ENCODE results near the gene BTN2A1.

DNA sequence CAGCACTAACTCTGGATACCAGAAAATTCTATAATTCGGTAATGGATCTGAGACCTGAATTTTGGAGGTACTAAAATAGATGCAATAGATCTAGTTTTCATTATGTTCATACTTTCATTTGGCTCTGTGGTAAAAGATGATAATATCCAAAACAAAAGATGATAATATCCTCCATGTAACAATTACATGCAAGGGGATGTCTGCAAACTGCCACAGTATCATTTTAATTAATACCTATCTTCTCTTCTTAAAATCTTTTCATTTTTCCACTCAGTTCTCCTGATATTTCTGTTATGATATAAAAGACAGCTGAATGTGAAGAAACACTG is 15.6 kb downstream of the BTN2A1 start:
- TF ChIP-seq, protein P1, sequence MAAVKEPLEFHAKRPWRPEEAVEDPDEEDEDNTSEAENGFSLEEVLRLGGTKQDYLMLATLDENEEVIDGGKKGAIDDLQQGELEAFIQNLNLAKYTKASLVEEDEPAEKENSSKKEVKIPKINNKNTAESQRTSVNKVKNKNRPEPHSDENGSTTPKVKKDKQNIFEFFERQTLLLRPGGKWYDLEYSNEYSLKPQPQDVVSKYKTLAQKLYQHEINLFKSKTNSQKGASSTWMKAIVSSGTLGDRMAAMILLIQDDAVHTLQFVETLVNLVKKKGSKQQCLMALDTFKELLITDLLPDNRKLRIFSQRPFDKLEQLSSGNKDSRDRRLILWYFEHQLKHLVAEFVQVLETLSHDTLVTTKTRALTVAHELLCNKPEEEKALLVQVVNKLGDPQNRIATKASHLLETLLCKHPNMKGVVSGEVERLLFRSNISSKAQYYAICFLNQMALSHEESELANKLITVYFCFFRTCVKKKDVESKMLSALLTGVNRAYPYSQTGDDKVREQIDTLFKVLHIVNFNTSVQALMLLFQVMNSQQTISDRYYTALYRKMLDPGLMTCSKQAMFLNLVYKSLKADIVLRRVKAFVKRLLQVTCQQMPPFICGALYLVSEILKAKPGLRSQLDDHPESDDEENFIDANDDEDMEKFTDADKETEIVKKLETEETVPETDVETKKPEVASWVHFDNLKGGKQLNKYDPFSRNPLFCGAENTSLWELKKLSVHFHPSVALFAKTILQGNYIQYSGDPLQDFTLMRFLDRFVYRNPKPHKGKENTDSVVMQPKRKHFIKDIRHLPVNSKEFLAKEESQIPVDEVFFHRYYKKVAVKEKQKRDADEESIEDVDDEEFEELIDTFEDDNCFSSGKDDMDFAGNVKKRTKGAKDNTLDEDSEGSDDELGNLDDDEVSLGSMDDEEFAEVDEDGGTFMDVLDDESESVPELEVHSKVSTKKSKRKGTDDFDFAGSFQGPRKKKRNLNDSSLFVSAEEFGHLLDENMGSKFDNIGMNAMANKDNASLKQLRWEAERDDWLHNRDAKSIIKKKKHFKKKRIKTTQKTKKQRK (IDR thresholded peaks at IDR 0.05; ENCODE audit: borderline replicate concordance, low read depth, low read length) = no peak
- TF ChIP-seq FOS (IDR thresholded peaks at IDR 0.05; ENCODE audit: extremely low read depth, insufficient read length) (no peak), POLR2A (conservative IDR thresholded peaks at IDR 0.05) (no peak), PTTG1 (tag; IDR thresholded peaks at IDR 0.05; ENCODE audit: low read depth) (no peak), ETV6 (IDR thresholded peaks at IDR 0.05; ENCODE audit: borderline replicate concordance in 1 of 2, low read depth in 2 of 2, low read length in 1 of 2) (no peak), ETV6 (CRISPR knock-in tag; IDR thresholded peaks at IDR 0.05; ENCODE audit: borderline replicate concordance) (no peak)
